Panc1 (cell line): ENCODE results near the gene KMT5B. TPM values are rescaled to one million over a fixed set of nuclear protein-coding genes. Genes with fewer than 3 reads are reported as not detected.

ENCODE experiments used
- ATAC-seq: fragments of 200-7000 bp; cut with Tn5 transposase; 2 replicates; pipeline ENCODE4 v1.9.1; 2020; ENCODE audit warnings: mild to moderate bottlenecking, moderate library complexity
- BruUV-seq: library from RNA; stranded (reverse); fragments of 400-500 nt; replicated peaks from 2 replicates; lab custom pipeline; 2021; lab: Mats Ljungman, UMichigan
- CTCF ChIA-PET: fragments of 300-600 bp; sonication (Branson Sonifier 250); formaldehyde crosslinking; loops from one replicate; lab custom pipeline; 2022; ENCODE audit warnings: antibody characterized with exemption; lab: Charles Lee
- POLR2A ChIA-PET: fragments of 300-600 bp; sonication (Branson Sonifier 250); formaldehyde crosslinking; loops from one replicate; lab custom pipeline; 2022; ENCODE audit warnings: antibody characterized with exemption; lab: Charles Lee
- DNase-seq: peaks from one replicate; pipeline ENCODE4 v3.0.0-alpha.2; 2010; ENCODE audit warnings: low read depth, low spot score
- H3K27ac ChIP-seq: 2 replicates; pipeline ENCODE4 v1.5.1; 2011; ENCODE audit warnings: mild to moderate bottlenecking, low read length, inconsistent platforms
- H3K27me3 ChIP-seq: fragments of 200-500 bp; sonication (Bioruptor generic); 2 replicates; pipeline ENCODE4 v1.6.0; 2014; ENCODE audit warnings: low read length, inconsistent platforms; ENCODE audit not compliant: control insufficient read depth, insufficient read depth
- H3K36me3 ChIP-seq: fragments of 200-500 bp; sonication (Bioruptor generic); 2 replicates; pipeline ENCODE4 v1.5.1; 2014; ENCODE audit warnings: inconsistent platforms, mild to moderate bottlenecking, low read length, moderate library complexity; ENCODE audit not compliant: control insufficient read depth, insufficient read depth
- H3K4me1 ChIP-seq: 2 replicates; pipeline ENCODE4 v1.5.1; 2011; ENCODE audit warnings: inconsistent platforms, mild to moderate bottlenecking, low read length, moderate library complexity; ENCODE audit not compliant: control insufficient read depth, insufficient read depth
- H3K4me3 ChIP-seq, 2 experiments: 2 replicates each; pipeline ENCODE4 v1.5.1; 2011 to 2012; ENCODE audit warnings: low read depth in 2 of 2, low read length in 2 of 2, mild to moderate bottlenecking in 2 of 2, inconsistent platforms in 1 of 2, moderate library complexity in 1 of 2
- H3K9me3 ChIP-seq: fragments of 200-500 bp; sonication (Bioruptor generic); 2 replicates; pipeline ENCODE4 v1.5.1; 2014; ENCODE audit warnings: low read depth, mild to moderate bottlenecking, inconsistent platforms, low read length, moderate library complexity; ENCODE audit not compliant: control insufficient read depth, insufficient read depth
- POLR2AphosphoS5 ChIP-seq: IDR thresholded peaks from 2 replicates; pipeline ENCODE4 v1.6.1; 2012; ENCODE audit warnings: mild to moderate bottlenecking, low read depth, low read length, moderate library complexity
- SIN3A ChIP-seq: IDR thresholded peaks from 2 replicates; pipeline ENCODE4 v1.6.1; 2012; ENCODE audit warnings: low read depth, mild to moderate bottlenecking, low read length, moderate library complexity, borderline replicate concordance; ENCODE audit not compliant: insufficient read depth
- TCF7L2 ChIP-seq: IDR thresholded peaks from 2 replicates; pipeline ENCODE4 v1.6.1; 2011; ENCODE audit warnings: mild to moderate bottlenecking, low read depth, low read length, inconsistent platforms
- in situ Hi-C: cut with HindIII; loops from 2 replicates; pipeline ENCODE4 v1.10.0; 2016; ENCODE audit warnings: low sequenced_read_pairs, low pct_unique_long_range_greater_than_20kb
- intact Hi-C: fragments of 100-400 bp; cut with micrococcal nuclease; formaldehyde crosslinking; loops from one replicate; pipeline ENCODE4 v1.10.0; 2022; ENCODE audit not compliant: unreplicated experiment
- total RNA-seq: library from RNA; stranded (reverse); gene quantifications from one replicate; pipeline ENCODE4 v1.2.1, GENCODE V29; 2021; ENCODE audit not compliant: unreplicated experiment
- TF ChIP-seq, protein P1 (sequence below), 2 experiments: IDR thresholded peaks; 2 replicates each; pipeline ENCODE4 v1.6.1; 2011 to 2012; ENCODE audit warnings: low read depth in 2 of 2, control low read depth in 1 of 2, low read length in 1 of 2, mild to moderate bottlenecking in 1 of 2, moderate library complexity in 1 of 2; ENCODE audit not compliant: insufficient read depth in 1 of 2
- TF ChIP-seq, protein P2 (sequence below): fragments of 450-650 bp; IDR thresholded peaks from 2 replicates; pipeline ENCODE4 v1.5.1; 2017; ENCODE audit warnings: mild to moderate bottlenecking

The KMT5B gene
- total RNA-seq, 1 experiment from 2014 or later = 48.6 TPM

DNA sequence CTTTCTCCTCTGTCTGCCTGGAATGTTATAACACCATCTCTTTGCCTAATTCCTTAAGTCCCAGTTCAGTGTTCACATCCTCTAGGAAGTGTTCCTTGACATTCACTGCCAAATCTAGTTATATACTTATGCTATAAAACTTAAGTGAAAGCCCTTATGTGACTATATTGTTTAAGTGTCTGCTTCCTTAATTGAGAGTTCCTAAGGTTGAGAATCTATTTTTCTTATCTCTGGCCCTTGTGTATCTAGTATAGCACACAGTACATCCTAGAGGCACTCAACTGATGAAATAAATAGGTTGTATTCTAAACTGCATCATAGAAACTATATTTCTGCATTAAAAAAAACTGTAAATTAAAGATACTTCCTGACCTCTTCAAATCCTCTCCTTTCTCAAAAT is 16.9 kb downstream of the KMT5B start:
- TF ChIP-seq, protein P1, sequence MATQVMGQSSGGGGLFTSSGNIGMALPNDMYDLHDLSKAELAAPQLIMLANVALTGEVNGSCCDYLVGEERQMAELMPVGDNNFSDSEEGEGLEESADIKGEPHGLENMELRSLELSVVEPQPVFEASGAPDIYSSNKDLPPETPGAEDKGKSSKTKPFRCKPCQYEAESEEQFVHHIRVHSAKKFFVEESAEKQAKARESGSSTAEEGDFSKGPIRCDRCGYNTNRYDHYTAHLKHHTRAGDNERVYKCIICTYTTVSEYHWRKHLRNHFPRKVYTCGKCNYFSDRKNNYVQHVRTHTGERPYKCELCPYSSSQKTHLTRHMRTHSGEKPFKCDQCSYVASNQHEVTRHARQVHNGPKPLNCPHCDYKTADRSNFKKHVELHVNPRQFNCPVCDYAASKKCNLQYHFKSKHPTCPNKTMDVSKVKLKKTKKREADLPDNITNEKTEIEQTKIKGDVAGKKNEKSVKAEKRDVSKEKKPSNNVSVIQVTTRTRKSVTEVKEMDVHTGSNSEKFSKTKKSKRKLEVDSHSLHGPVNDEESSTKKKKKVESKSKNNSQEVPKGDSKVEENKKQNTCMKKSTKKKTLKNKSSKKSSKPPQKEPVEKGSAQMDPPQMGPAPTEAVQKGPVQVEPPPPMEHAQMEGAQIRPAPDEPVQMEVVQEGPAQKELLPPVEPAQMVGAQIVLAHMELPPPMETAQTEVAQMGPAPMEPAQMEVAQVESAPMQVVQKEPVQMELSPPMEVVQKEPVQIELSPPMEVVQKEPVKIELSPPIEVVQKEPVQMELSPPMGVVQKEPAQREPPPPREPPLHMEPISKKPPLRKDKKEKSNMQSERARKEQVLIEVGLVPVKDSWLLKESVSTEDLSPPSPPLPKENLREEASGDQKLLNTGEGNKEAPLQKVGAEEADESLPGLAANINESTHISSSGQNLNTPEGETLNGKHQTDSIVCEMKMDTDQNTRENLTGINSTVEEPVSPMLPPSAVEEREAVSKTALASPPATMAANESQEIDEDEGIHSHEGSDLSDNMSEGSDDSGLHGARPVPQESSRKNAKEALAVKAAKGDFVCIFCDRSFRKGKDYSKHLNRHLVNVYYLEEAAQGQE (IDR thresholded peaks at IDR 0.05; ENCODE audit: insufficient read depth in 1 of 2, low read depth in 2 of 2, low read length in 1 of 2) = no peak
- no peak for TF ChIP-seq POLR2AphosphoS5
- ATAC-seq (no peak), DNase-seq (no peak)
- in situ Hi-C loops = no loop called here
- BruUV-seq = no TSS peak
- H3K27ac ChIP-seq = no peak overlapping the region
- intact Hi-C loops = no loop called here
- peaks cover 16% of the 10 kb centered on the region for H3K4me1 ChIP-seq
- no peaks in the 10 kb centered on the region for H3K9me3 ChIP-seq
- no peak overlapping the region for H3K4me3 ChIP-seq
- CTCF ChIA-PET = no interaction called here
- no peaks in the 10 kb centered on the region for H3K36me3 ChIP-seq
- POLR2A ChIA-PET = no interaction called here
- no peaks in the 10 kb centered on the region for H3K27me3 ChIP-seq

DNA sequence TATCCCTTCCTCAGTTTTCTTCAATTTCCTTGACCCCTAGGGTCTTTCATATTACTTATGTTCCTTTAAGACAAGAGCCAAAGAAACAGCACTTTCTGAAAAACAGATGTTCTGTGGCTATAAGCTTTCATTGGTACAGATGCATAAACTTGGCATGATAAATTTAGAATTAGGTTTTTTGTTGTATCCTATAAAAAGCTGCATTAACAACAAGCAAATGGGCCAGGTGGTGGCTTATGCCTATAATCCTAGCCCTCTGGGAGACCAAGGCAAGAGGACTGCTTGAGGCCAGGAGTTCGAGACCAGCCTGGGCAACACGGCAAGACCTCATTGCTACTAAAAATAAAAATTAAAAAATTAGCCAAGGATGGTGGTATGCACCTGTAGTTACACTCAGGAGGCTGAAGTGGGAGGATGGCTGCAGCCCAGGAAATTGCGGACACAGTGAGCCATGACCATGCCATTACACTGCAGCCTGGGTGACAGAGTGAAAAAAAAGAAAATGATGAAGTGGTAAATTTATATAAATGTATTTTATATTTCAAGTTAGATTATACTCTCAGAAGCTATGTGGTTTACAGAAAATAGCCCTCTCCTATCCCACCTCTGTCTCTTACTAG is 18.3 kb downstream of the KMT5B start:
- ChIA-PET CTCF (interaction anchor here (1.4 kb wide), 1 partner anchor 14 kb away, joined by 6 read pairs; no protein-coding TSS in a partner anchor), POLR2A (no interaction called here)
- TF ChIP-seq POLR2AphosphoS5 (no peak), SIN3A (no peak), TCF7L2 (no peak)
- TF ChIP-seq, protein P1 (IDR thresholded peaks at IDR 0.05; ENCODE audit: insufficient read depth in 1 of 2, low read depth in 2 of 2, low read length in 1 of 2) = no peak
- TF ChIP-seq, protein P2, sequence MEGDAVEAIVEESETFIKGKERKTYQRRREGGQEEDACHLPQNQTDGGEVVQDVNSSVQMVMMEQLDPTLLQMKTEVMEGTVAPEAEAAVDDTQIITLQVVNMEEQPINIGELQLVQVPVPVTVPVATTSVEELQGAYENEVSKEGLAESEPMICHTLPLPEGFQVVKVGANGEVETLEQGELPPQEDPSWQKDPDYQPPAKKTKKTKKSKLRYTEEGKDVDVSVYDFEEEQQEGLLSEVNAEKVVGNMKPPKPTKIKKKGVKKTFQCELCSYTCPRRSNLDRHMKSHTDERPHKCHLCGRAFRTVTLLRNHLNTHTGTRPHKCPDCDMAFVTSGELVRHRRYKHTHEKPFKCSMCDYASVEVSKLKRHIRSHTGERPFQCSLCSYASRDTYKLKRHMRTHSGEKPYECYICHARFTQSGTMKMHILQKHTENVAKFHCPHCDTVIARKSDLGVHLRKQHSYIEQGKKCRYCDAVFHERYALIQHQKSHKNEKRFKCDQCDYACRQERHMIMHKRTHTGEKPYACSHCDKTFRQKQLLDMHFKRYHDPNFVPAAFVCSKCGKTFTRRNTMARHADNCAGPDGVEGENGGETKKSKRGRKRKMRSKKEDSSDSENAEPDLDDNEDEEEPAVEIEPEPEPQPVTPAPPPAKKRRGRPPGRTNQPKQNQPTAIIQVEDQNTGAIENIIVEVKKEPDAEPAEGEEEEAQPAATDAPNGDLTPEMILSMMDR = no peak
- in situ Hi-C loops = no loop called here
- Histone ChIP-seq H3K27me3 (no peaks in the 10 kb centered on the region), H3K9me3 (no peaks in the 10 kb centered on the region), H3K27ac (no peak overlapping the region), H3K4me3 (no peak overlapping the region), H3K36me3 (no peaks in the 10 kb centered on the region), H3K4me1 (peaks cover 3% of the 10 kb centered on the region; the same call in 1 of the 2 replicates)
- ATAC-seq = no peak
- BruUV-seq = no TSS peak
- no peak for DNase-seq
- intact Hi-C loops = no loop called here
